Parathyroid adenoma (tissue), 2 donors: ENCODE measurements around the gene LRBA.

Experiments used
- H2AFZ ChIP-seq: fragments of 300-600 bp; sonication (generic); one replicate; pipeline ENCODE4 v1.7.0; 2017; ENCODE audit warnings: antibody characterized with exemption, mild to moderate bottlenecking
- H3K27ac ChIP-seq: fragments of 300-600 bp; sonication (generic); one replicate; pipeline ENCODE4 v1.7.0; 2017
- H3K27me3 ChIP-seq: fragments of 300-600 bp; sonication (generic); one replicate; pipeline ENCODE4 v1.7.0; 2017; ENCODE audit warnings: low read length; ENCODE audit not compliant: control insufficient read depth, insufficient read depth
- H3K36me3 ChIP-seq: fragments of 300-600 bp; sonication (generic); one replicate; pipeline ENCODE4 v1.7.0; 2017; ENCODE audit warnings: low read length; ENCODE audit not compliant: control insufficient read depth, insufficient read depth
- H3K4me1 ChIP-seq: fragments of 300-600 bp; sonication (generic); one replicate; pipeline ENCODE4 v1.7.0; 2017; ENCODE audit warnings: control low read depth
- H3K4me2 ChIP-seq: fragments of 300-600 bp; sonication (generic); one replicate; pipeline ENCODE4 v1.7.0; 2017; ENCODE audit warnings: low read length
- H3K4me3 ChIP-seq: fragments of 300-600 bp; sonication (generic); one replicate; pipeline ENCODE4 v1.7.0; 2017; ENCODE audit warnings: low read depth, low read length
- H3K79me2 ChIP-seq: fragments of 300-600 bp; sonication (generic); one replicate; pipeline ENCODE4 v1.7.0; 2017; ENCODE audit warnings: control low read depth
- H3K9ac ChIP-seq: fragments of 300-600 bp; sonication (generic); one replicate; pipeline ENCODE4 v1.7.0; 2017; ENCODE audit warnings: mild to moderate bottlenecking
- H3K9me3 ChIP-seq: fragments of 300-600 bp; sonication (generic); one replicate; pipeline ENCODE4 v1.7.0; 2017; ENCODE audit warnings: low read length; ENCODE audit not compliant: control insufficient read depth
- TF ChIP-seq, protein P1 (sequence below): fragments of 300-600 bp; sonication (generic); IDR thresholded peaks from one replicate; pipeline ENCODE4 v1.7.0; 2017; ENCODE audit warnings: antibody characterized with exemption, mild to moderate bottlenecking
- donor health status: primary hyperparathyroidism.

Gene LRBA

DNA sequence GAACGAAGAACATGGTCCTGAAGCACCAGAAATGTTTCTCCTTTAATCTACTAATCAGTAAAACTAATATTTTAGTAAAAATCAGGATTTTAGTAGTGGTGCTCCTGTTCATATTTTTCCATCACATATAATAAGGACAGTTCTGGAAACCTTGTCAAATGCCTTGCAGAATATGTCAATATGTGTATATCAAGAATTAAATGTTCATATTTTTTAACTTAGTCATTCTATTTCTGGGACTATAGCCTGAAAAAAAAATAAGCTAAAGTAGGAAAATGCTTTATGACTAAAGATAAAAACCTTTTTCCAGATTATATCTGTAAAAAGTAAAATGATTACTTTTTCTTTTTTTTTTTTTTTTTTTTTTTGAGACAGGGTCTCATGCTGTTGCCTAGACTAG, 368.1 kb downstream of the LRBA start:
- H3K27me3 ChIP-seq = no peaks in the 10 kb centered on the region
- H3K36me3 ChIP-seq = no peaks in the 10 kb centered on the region
- H3K9ac ChIP-seq = no peak overlapping the region
- H3K79me2 ChIP-seq = no peaks in the 10 kb centered on the region
- TF ChIP-seq, protein P1, sequence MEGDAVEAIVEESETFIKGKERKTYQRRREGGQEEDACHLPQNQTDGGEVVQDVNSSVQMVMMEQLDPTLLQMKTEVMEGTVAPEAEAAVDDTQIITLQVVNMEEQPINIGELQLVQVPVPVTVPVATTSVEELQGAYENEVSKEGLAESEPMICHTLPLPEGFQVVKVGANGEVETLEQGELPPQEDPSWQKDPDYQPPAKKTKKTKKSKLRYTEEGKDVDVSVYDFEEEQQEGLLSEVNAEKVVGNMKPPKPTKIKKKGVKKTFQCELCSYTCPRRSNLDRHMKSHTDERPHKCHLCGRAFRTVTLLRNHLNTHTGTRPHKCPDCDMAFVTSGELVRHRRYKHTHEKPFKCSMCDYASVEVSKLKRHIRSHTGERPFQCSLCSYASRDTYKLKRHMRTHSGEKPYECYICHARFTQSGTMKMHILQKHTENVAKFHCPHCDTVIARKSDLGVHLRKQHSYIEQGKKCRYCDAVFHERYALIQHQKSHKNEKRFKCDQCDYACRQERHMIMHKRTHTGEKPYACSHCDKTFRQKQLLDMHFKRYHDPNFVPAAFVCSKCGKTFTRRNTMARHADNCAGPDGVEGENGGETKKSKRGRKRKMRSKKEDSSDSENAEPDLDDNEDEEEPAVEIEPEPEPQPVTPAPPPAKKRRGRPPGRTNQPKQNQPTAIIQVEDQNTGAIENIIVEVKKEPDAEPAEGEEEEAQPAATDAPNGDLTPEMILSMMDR = no peak
- H3K4me1 ChIP-seq = no peaks in the 10 kb centered on the region
- H3K4me2 ChIP-seq = no peak overlapping the region
- H3K27ac ChIP-seq = no peak overlapping the region
- H3K4me3 ChIP-seq = no peak overlapping the region
- no peak overlapping the region for H2AFZ ChIP-seq
- H3K9me3 ChIP-seq = no peaks in the 10 kb centered on the region

DNA sequence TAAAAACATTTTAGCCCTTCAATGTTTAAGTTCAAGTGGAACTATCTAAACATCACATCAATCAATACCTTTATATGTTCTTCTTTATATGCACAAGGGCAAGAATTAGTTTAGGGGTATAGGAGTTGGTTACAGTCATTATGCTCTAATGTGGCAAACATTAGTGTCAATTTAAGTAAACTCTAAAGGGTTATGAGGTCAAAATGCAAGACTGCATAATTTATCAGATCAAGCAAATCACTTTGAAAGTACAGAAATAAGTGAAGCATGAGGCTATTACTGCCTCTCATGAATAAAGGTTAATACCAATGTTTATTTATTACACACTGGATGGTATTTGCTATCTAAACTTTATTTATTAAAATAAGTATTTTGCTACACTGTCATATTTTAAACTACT, 373.5 kb downstream of the LRBA start:
- no peak overlapping the region for H3K27ac ChIP-seq
- no peaks in the 10 kb centered on the region for H3K27me3 ChIP-seq
- H3K9ac ChIP-seq = no peak overlapping the region
- TF ChIP-seq, protein P1 = no peak
- H3K4me3 ChIP-seq = no peak overlapping the region
- no peaks in the 10 kb centered on the region for H3K36me3 ChIP-seq
- no peaks in the 10 kb centered on the region for H3K79me2 ChIP-seq
- H3K4me2 ChIP-seq = no peak overlapping the region
- no peak overlapping the region for H2AFZ ChIP-seq
- no peaks in the 10 kb centered on the region for H3K9me3 ChIP-seq
- no peaks in the 10 kb centered on the region for H3K4me1 ChIP-seq

DNA sequence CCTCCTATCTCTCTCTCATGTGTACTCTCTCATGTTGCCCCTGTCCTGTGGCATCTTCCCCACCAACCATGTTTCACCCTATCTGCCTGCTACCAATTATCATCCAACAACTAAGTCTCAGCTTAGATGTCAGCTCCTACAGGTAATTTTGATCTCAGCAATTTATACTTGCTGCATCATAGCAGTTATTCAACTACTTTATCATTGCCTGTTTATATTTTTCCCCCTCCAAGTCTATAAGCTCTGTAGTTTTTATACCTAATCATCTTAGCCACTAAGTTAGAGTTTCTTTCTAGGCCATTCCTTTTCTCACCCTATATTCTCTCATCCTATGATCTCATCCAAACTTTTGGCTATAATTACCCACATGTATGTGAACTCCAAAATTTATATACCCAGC, 382.4 kb downstream of the LRBA start:
- H3K9me3 ChIP-seq = no peaks in the 10 kb centered on the region
- TF ChIP-seq, protein P1 = no peak

DNA sequence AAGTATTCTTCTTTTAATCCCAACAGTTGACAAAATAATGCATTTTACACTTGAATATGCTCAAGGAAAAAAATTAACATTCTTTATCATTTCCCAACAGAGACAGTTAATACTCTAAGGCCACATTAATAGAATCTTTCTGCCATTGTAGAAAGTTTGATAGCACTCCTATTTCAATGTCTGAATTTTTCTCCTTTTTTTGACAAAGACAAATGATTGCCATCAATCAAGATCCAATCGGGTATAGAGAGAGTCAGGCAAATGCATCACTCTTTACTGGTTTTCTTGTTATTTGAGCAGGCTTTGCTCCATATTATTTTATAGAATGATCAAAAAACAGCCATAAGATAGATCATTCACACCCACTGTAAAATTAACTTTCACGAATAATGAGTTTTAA, 387.0 kb downstream of the LRBA start:
- TF ChIP-seq, protein P1 = no peak
- Histone ChIP-seq H3K4me2 (no peak overlapping the region), H3K27ac (no peak overlapping the region), H2AFZ (no peak overlapping the region), H3K79me2 (no peaks in the 10 kb centered on the region), H3K9ac (no peak overlapping the region), H3K36me3 (no peaks in the 10 kb centered on the region), H3K9me3 (no peaks in the 10 kb centered on the region), H3K4me1 (no peaks in the 10 kb centered on the region), H3K27me3 (no peaks in the 10 kb centered on the region), H3K4me3 (no peak overlapping the region)

More for the DNA sequence above, 382.4 kb downstream of the LRBA start:
- no peaks in the 10 kb centered on the region for H3K36me3 ChIP-seq
- H3K4me2 ChIP-seq = no peak overlapping the region
- no peaks in the 10 kb centered on the region for H3K4me1 ChIP-seq
- no peaks in the 10 kb centered on the region for H3K27me3 ChIP-seq
- H3K9ac ChIP-seq = no peak overlapping the region
- no peak overlapping the region for H3K27ac ChIP-seq
- H3K79me2 ChIP-seq = no peaks in the 10 kb centered on the region
- no peak overlapping the region for H2AFZ ChIP-seq
- H3K4me3 ChIP-seq = no peak overlapping the region

DNA sequence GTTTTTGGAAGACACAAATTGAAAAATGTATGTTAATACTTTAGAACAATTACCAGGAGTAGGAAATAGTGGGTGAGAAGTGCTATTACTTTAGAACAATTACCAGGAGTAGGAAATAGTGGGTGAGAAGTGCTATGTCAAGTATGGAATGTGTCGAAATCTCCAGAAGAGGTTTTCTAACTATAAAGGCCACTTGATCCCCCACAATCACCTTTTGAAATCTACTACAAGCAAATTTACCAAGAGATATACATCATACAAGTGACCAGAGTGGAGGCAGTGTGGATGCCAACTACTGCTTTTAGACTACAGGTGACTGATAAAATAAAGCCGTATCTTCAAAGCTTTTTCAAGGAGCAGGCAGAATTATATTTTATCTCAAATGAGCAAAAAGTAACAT, 390.1 kb downstream of the LRBA start:
- TF ChIP-seq, protein P1 = no peak
- Histone ChIP-seq H3K4me1 (no peaks in the 10 kb centered on the region), H3K27ac (no peak overlapping the region)

More for the DNA sequence above, 390.1 kb downstream of the LRBA start:
- no peaks in the 10 kb centered on the region for H3K79me2 ChIP-seq
- no peak overlapping the region for H3K4me2 ChIP-seq
- H2AFZ ChIP-seq = no peak overlapping the region
- no peaks in the 10 kb centered on the region for H3K9me3 ChIP-seq
- H3K9ac ChIP-seq = no peak overlapping the region
- H3K27me3 ChIP-seq = no peaks in the 10 kb centered on the region
- H3K4me3 ChIP-seq = no peak overlapping the region
- no peaks in the 10 kb centered on the region for H3K36me3 ChIP-seq
